NOMO-1 treated with DMSO at 0.1 percent for 48 hours (cell line): ENCODE measurements around the gene CRYBB1.

Experiments
- DNase-seq: peaks from one replicate; lab custom pipeline; 2025; ENCODE audit not compliant: unreplicated experiment; lab: John Stamatoyannopoulos, UW

CRYBB1 gene

GRCh38 chr22:26617271-26618199 lies at the start of gene CRYBB1:
CRYBB1 (minus strand) TSS chr22:26618027; CDS start chr22:26616319, 1,708 bp downstream.
- peak; percentile 56 for DNase-seq

DNA sequence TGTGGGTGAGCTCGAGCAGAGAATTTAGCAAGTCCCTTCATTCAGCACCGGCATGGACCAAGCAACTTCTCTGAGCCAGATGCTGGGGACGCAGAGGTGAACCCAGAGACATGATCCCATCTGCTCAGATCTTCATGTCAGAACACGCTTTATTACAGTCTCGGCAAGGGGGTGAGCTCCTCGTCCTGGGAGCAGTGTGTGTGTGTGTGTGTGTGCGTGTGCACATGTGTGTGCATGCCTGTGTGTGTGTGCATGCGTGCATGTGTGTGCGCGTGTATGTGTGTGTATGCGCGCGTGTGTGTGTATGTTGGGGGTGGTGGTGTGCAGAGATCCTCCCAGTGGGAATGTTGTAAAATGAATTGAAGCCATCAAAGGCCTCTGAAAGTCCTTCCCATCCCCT lies 49.3 kb upstream of the CRYBB1 start:
- DNase-seq, result no peak

- no peak for DNase-seq
Observed at GRCh38 chr22:26665813-26666231, 48.0 kb upstream of the CRYBB1 start.

DNA sequence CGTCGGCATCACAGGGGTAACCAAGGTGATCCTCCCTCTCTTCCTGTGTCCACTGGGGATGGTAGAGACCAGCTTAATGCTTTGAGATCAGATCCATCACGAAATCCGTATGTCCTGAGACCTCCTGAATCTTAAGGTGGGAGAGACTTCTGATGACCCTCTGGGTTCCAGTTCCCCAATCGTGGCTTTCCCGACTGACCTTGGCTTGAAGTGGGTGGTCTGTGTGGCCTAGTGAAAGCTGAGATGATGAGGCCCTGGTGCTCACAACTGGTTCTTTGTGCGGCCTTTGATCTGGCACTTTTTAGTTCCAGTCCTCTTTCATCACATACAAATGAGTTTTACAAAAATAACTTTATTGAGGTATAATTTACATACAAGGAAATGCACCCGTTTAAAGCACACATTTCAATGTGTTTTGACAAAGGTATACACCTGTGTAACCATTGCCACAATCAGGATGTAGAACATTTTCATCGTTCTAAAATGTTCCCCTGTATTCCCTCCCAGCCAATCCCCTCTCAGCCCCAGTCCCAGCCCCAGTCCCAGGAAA lies 45.6 kb upstream of the CRYBB1 start:
- DNase-seq, result no peak

- no peak for DNase-seq
Observed at GRCh38 chr22:26662160-26662559, 44.3 kb upstream of the CRYBB1 start.

- DNase-seq, result no peak
Observed at GRCh38 chr22:26660961-26661578, 43.2 kb upstream of the CRYBB1 start.

DNA sequence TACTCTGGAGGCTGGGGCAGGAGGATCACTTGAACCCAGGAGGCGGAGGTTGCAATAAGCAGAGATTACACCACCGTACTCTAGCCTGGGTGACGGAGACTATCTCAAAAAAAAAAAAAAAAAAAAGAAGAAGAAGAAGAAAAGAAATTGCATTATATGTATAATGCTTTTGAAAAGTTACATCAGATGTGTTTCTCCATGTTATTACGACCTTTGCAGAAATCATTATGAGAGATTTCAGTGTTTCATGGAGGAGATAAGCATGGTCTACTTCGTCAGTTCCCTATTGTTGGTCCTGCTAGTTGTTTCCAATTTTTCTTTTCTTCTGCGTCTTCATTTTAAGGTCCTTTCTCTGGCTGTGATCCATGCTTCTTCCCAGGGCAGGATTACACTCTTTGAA lies 42.5 kb upstream of the CRYBB1 start:
- DNase-seq, result no peak

- peak; percentile 60 for DNase-seq
Observed at GRCh38 chr22:26658671-26659478, 41.0 kb upstream of the CRYBB1 start.

DNA sequence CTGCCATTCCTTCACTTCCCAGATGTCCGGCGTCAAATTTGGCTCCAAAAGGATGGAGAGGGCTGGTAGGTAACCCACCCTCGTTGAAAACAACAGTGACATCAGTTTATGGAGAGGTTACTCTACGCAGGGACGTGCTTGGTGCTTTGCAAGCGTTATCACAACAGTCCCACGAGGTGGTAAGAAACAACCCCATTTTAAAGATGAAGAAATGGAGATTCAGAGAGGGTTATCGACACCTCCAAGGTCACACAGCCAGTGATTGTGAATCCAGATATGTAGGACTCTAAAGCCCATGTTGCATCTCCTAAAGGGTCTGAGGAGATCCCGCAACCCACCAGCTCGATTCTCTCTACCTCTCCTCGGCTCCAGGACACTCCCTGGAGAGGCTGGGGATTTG lies 40.3 kb upstream of the CRYBB1 start:
- no peak for DNase-seq

DNA sequence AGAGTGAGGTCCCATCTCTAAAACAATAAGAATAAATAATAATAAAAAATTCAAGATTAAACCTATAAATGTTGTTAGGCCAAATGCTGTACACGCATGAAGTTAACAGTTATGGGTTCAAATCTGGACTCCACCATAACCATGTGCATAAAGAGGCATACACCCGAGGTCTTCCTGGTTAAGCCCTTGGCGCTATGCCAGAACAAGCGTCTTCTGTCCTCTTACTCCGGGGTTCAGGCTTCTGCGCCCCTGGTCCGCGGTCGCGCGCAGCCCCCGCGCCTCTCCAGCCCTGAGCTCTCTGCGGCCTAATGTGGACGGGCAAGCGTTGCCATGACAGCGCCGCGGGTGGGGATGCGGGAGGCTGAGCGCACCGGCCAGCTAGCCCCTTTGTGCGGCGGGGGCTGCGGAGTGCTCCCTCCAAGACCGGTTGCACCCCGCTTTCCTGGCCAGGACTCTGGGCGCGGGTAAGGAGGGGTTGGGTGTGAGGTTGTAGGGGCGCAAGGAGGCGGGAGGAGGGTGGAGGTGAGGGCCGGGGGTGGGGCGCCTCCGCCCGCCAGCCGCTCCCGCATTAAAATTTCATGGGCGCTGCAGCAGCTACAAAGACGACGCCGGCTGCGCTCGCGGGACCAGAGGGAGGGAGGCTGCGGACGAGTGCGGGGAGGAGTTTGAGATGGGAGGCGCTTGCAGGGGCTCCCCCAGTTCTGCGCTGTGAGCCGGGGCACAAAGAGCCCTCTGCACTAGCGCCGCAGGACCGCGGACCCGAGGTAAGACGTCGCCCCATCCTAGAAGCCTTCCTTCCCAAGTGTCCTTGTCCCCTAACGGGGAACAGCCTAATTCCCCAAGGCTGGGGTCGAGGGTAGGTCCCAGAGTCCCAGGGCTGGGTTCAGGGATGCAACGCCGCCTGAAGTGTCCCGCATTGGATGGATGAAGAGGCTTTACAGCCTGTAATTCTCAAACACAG lies 39.3 kb upstream of the CRYBB1 start, which contains the start of gene MIAT:
TSS of gene MIAT (plus strand) at position 698 of the 961 bp plus-strand sequence.
- DNase-seq, result no peak

- peak; percentile 17 for DNase-seq
Observed at GRCh38 chr22:26651815-26652214, 34.0 kb upstream of the CRYBB1 start.

GRCh38 chr22:26650722-26651421 lies 33.0 kb upstream of the CRYBB1 start:
- DNase-seq, result no peak

DNA sequence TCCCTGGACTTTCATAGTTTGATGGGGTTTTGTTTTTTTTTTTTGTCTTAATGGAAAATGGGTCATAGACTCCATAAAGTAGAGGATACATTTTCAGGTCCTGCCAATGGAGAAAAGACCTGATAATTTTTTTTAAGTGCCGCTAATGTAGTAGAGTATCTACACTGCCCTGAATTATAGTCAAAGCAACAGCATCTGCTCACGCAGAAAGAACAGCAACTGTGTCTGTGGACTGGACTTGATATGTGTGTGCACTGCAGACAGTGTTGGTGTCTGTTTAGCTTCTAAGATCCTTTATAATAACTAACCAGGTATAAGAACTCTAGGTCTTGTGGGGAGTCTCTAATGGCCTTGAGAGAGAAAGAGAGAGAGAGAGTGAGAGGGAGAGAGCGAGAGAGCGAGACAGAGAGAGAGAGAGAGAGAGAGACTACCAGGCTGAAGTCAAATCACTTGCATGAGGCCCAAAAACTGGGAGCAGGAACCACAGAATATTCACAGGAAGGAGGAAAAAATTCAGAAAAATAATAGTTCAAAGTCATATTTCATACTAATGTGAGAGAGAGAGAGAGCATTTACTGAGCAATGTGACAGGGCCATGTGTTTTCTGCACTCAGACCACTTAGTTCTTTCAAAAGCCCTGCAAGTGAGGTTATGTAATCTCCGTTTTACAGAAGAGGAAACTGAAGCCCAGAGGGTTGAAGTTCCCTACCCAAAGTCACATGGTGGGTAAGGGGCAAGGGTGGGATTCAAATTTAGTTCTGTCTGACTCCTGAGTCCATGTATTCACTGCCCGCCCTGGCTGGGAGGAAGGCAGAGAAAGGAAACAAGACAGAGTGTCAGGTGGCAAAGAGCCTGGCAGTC lies 30.9 kb upstream of the CRYBB1 start:
- peak; percentile 89 for DNase-seq

GRCh38 chr22:26648011-26648497 lies 30.2 kb upstream of the CRYBB1 start:
- no peak for DNase-seq

GRCh38 chr22:26646158-26646557 lies 28.3 kb upstream of the CRYBB1 start:
- DNase-seq, result no peak

- DNase-seq, result no peak
Observed at GRCh38 chr22:26643418-26644100, 25.7 kb upstream of the CRYBB1 start.
